Panc1 (cell line): ENCODE results near the gene ARHGEF38.

ENCODE experiments used
- POLR2AphosphoS5 ChIP-seq: IDR thresholded peaks from 2 replicates; pipeline ENCODE4 v1.6.1; 2012; ENCODE audit warnings: mild to moderate bottlenecking, low read depth, low read length, moderate library complexity
- SIN3A ChIP-seq: IDR thresholded peaks from 2 replicates; pipeline ENCODE4 v1.6.1; 2012; ENCODE audit warnings: low read depth, mild to moderate bottlenecking, low read length, moderate library complexity, borderline replicate concordance; ENCODE audit not compliant: insufficient read depth
- TCF7L2 ChIP-seq: IDR thresholded peaks from 2 replicates; pipeline ENCODE4 v1.6.1; 2011; ENCODE audit warnings: mild to moderate bottlenecking, low read depth, low read length, inconsistent platforms
- TF ChIP-seq, protein P1 (sequence below): fragments of 450-650 bp; IDR thresholded peaks from 2 replicates; pipeline ENCODE4 v1.5.1; 2017; ENCODE audit warnings: mild to moderate bottlenecking
- TF ChIP-seq, protein P2 (sequence below), 2 experiments: IDR thresholded peaks; 2 replicates each; pipeline ENCODE4 v1.6.1; 2011 to 2012; ENCODE audit warnings: low read depth in 2 of 2, control low read depth in 1 of 2, low read length in 1 of 2, mild to moderate bottlenecking in 1 of 2, moderate library complexity in 1 of 2; ENCODE audit not compliant: insufficient read depth in 1 of 2

DNA sequence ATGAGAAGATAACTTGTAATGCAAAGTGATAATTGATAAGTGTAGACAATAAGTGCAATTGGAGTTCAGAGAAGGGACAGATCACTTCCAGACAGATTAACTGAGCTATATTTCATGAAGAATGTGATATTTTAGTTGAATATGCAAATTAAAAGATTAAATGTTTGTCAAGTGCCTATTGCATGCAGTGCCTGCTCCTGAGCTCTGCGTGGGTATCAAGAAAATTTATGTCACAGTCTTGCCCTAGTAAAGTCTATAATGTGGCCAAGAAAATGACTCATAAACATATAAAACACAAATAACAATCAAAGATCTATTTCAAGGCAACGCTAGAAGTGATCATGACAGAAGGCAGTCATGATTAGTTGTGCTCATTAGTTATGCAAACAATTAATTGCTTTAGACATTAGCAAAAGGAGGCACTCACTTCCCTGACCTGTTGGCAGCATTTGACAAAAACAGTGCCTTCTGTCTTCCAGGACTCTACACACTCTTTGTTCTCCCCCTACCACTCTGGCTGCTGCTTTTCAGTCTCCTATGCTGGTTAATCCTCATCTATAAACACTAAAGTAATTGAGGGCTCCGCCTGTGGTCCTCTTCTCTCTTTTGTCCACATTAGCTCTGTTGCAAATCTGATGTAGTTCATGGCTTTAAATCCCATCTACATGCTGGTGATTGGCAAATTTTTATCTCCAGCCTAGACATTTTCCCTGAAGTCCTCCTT is 47.7 kb downstream of the ARHGEF38 start:
- TF ChIP-seq, protein P1, sequence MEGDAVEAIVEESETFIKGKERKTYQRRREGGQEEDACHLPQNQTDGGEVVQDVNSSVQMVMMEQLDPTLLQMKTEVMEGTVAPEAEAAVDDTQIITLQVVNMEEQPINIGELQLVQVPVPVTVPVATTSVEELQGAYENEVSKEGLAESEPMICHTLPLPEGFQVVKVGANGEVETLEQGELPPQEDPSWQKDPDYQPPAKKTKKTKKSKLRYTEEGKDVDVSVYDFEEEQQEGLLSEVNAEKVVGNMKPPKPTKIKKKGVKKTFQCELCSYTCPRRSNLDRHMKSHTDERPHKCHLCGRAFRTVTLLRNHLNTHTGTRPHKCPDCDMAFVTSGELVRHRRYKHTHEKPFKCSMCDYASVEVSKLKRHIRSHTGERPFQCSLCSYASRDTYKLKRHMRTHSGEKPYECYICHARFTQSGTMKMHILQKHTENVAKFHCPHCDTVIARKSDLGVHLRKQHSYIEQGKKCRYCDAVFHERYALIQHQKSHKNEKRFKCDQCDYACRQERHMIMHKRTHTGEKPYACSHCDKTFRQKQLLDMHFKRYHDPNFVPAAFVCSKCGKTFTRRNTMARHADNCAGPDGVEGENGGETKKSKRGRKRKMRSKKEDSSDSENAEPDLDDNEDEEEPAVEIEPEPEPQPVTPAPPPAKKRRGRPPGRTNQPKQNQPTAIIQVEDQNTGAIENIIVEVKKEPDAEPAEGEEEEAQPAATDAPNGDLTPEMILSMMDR, result no peak
- TF ChIP-seq POLR2AphosphoS5, result no peak
- TF ChIP-seq SIN3A, result no peak
- TF ChIP-seq, protein P2, sequence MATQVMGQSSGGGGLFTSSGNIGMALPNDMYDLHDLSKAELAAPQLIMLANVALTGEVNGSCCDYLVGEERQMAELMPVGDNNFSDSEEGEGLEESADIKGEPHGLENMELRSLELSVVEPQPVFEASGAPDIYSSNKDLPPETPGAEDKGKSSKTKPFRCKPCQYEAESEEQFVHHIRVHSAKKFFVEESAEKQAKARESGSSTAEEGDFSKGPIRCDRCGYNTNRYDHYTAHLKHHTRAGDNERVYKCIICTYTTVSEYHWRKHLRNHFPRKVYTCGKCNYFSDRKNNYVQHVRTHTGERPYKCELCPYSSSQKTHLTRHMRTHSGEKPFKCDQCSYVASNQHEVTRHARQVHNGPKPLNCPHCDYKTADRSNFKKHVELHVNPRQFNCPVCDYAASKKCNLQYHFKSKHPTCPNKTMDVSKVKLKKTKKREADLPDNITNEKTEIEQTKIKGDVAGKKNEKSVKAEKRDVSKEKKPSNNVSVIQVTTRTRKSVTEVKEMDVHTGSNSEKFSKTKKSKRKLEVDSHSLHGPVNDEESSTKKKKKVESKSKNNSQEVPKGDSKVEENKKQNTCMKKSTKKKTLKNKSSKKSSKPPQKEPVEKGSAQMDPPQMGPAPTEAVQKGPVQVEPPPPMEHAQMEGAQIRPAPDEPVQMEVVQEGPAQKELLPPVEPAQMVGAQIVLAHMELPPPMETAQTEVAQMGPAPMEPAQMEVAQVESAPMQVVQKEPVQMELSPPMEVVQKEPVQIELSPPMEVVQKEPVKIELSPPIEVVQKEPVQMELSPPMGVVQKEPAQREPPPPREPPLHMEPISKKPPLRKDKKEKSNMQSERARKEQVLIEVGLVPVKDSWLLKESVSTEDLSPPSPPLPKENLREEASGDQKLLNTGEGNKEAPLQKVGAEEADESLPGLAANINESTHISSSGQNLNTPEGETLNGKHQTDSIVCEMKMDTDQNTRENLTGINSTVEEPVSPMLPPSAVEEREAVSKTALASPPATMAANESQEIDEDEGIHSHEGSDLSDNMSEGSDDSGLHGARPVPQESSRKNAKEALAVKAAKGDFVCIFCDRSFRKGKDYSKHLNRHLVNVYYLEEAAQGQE (IDR thresholded peaks at IDR 0.05; ENCODE audit: insufficient read depth in 1 of 2, low read depth in 2 of 2, low read length in 1 of 2), result no peak
- TF ChIP-seq TCF7L2, result no peak
